HG02870 (cell line): ENCODE measurements around the gene RAB28.

ENCODE experiments used
- ATAC-seq: cut with Tn5 transposase; IDR thresholded peaks from one replicate; pipeline ENCODE4 v1.9.1; 2021; ENCODE audit warnings: mild to moderate bottlenecking, moderate library complexity; ENCODE audit not compliant: unreplicated experiment

RAB28 gene

GRCh38 chr4:13384055-13384454, 100.1 kb downstream of the RAB28 start:
- ATAC-seq: no peak

GRCh38 chr4:13378973-13379759, 105.0 kb downstream of the RAB28 start:
- ATAC-seq: no peak

- no peak for ATAC-seq
Measured at GRCh38 chr4:13371048-13371447, 113.1 kb downstream of the RAB28 start.

- no peak for ATAC-seq
Measured at GRCh38 chr4:13368217-13368616, 115.9 kb downstream of the RAB28 start.

GRCh38 chr4:13367691-13368090, 116.4 kb downstream of the RAB28 start:
- no peak for ATAC-seq

GRCh38 chr4:13367244-13367643, 116.9 kb downstream of the RAB28 start:
- no peak for ATAC-seq

- no peak for ATAC-seq
Measured at GRCh38 chr4:13365195-13365594, 118.9 kb downstream of the RAB28 start.

- ATAC-seq: no peak
Measured at GRCh38 chr4:13364653-13365052, 119.5 kb downstream of the RAB28 start.

GRCh38 chr4:13364172-13364571, 120.0 kb downstream of the RAB28 start:
- ATAC-seq: no peak

GRCh38 chr4:13359809-13360208, 124.3 kb downstream of the RAB28 start:
- ATAC-seq: no peak

- ATAC-seq: no peak
Measured at GRCh38 chr4:13355111-13355880, 128.8 kb downstream of the RAB28 start.

GRCh38 chr4:13349096-13349495, 135.0 kb downstream of the RAB28 start:
- ATAC-seq: no peak

GRCh38 chr4:13348216-13348615, 135.9 kb downstream of the RAB28 start:
- ATAC-seq: no peak

GRCh38 chr4:13347517-13348125, 136.5 kb downstream of the RAB28 start:
- ATAC-seq: no peak

GRCh38 chr4:13344216-13344615, 139.9 kb downstream of the RAB28 start:
- ATAC-seq: no peak

- ATAC-seq: no peak
Measured at GRCh38 chr4:13340672-13341071, 143.5 kb downstream of the RAB28 start.

- ATAC-seq: no peak
Measured at GRCh38 chr4:13331827-13332226, 152.3 kb downstream of the RAB28 start.

GRCh38 chr4:13329963-13330362, 154.2 kb downstream of the RAB28 start:
- no peak for ATAC-seq

- no peak for ATAC-seq
Measured at GRCh38 chr4:13329340-13329850, 154.7 kb downstream of the RAB28 start.

GRCh38 chr4:13328591-13328990, 155.5 kb downstream of the RAB28 start:
- ATAC-seq: no peak

- no peak for ATAC-seq
Measured at GRCh38 chr4:13327991-13328390, 156.1 kb downstream of the RAB28 start.

GRCh38 chr4:13325744-13326143, 158.4 kb downstream of the RAB28 start:
- ATAC-seq: no peak
